KG1 (cell line): ENCODE measurements around the gene ZBED5.
A peak's percentile ranks its signal among the peaks of the same experiment; 100 is the strongest.

Source experiments
- DNase-seq: peaks from one replicate; lab custom pipeline; 2025; lab: John Stamatoyannopoulos, UW

Gene ZBED5

GRCh38 chr11:10878408-10879214 is 20.8 kb upstream of the ZBED5 start:
- DNase-seq, result peak; percentile 25

- no peak for DNase-seq
Observed at GRCh38 chr11:10876158-10876557, 18.3 kb upstream of the ZBED5 start.

GRCh38 chr11:10875430-10876021 is 17.7 kb upstream of the ZBED5 start:
- no peak for DNase-seq

- DNase-seq, result no peak
Observed at GRCh38 chr11:10872097-10872496, 14.2 kb upstream of the ZBED5 start.

- DNase-seq, result no peak
Observed at GRCh38 chr11:10868352-10868751, 10.5 kb upstream of the ZBED5 start.

- DNase-seq, result no peak
Observed at GRCh38 chr11:10866893-10867331, 9.1 kb upstream of the ZBED5 start.

GRCh38 chr11:10865837-10866270 is 8.0 kb upstream of the ZBED5 start:
- DNase-seq, result no peak

GRCh38 chr11:10864688-10865087 is 6.8 kb upstream of the ZBED5 start:
- DNase-seq, result no peak

- no peak for DNase-seq
Observed at GRCh38 chr11:10862446-10862845, 4.6 kb upstream of the ZBED5 start.

GRCh38 chr11:10861799-10862198 is 3.9 kb upstream of the ZBED5 start:
- no peak for DNase-seq

GRCh38 chr11:10861047-10861446 is 3.2 kb upstream of the ZBED5 start:
- no peak for DNase-seq

- DNase-seq, result peak; percentile 69
Observed at GRCh38 chr11:10858439-10859325, 829 bp upstream of the ZBED5 start.

GRCh38 chr11:10857459-10857708 is 469 bp downstream of the ZBED5 start:
- no peak for DNase-seq

GRCh38 chr11:10856689-10857458 is 979 bp downstream of the ZBED5 start:
- peak; percentile 70 for DNase-seq

GRCh38 chr11:10855295-10855694 is 2.6 kb downstream of the ZBED5 start:
- no peak for DNase-seq

GRCh38 chr11:10847960-10848860 is 9.6 kb downstream of the ZBED5 start:
- no peak for DNase-seq

- DNase-seq, result no peak
Observed at GRCh38 chr11:10846660-10847059, 11.2 kb downstream of the ZBED5 start.

GRCh38 chr11:10845589-10845988 is 12.3 kb downstream of the ZBED5 start:
- DNase-seq, result no peak

- no peak for DNase-seq
Observed at GRCh38 chr11:10844796-10845195, 13.1 kb downstream of the ZBED5 start.

GRCh38 chr11:10844356-10844755 is 13.5 kb downstream of the ZBED5 start:
- no peak for DNase-seq

GRCh38 chr11:10838881-10839280 is 19.0 kb downstream of the ZBED5 start:
- no peak for DNase-seq
